Lung (tissue), 12 donors: ENCODE measurements around the gene WFDC2. TPM values are rescaled to one million over a fixed set of nuclear protein-coding genes. Genes with fewer than 3 reads are reported as not detected.

Experiments
- ATAC-seq: fragments of 200-7000 bp; cut with Tn5 transposase; one replicate; pipeline ENCODE4 v1.9.1; 2020; ENCODE audit warnings: moderate number of reproducible peaks; ENCODE audit not compliant: insufficient read depth, low FRiP score
- DNase-seq, 3 donors: peaks; one replicate each; pipeline ENCODE4 v3.0.0-alpha.2; 2013 to 2017
- H3K27ac ChIP-seq, 2 donors: one replicate each; pipeline ENCODE4 v1.5.1; 2013; ENCODE audit warnings: mild to moderate bottlenecking in 2 of 2, moderate library complexity in 2 of 2, control low read depth in 1 of 2, inconsistent platforms in 1 of 2, low read depth in 1 of 2, low read length in 1 of 2
- H3K27me3 ChIP-seq, 3 donors: one replicate each; pipeline ENCODE4 v1.5.1; 2013; ENCODE audit warnings: low read length in 2 of 3; ENCODE audit not compliant: control insufficient read depth in 3 of 3, insufficient read depth in 3 of 3
- H3K36me3 ChIP-seq, 4 donors: one replicate each; pipeline ENCODE4 v1.5.1; 2013; ENCODE audit warnings: low read length in 4 of 4, mild to moderate bottlenecking in 1 of 4, moderate library complexity in 1 of 4; ENCODE audit not compliant: control insufficient read depth in 4 of 4, insufficient read depth in 4 of 4
- H3K4me1 ChIP-seq, 5 donors: one replicate each; pipeline ENCODE4 v1.5.1; 2013; ENCODE audit warnings: low read length in 5 of 5, mild to moderate bottlenecking in 2 of 5, moderate library complexity in 1 of 5; ENCODE audit not compliant: control insufficient read depth in 5 of 5, insufficient read depth in 5 of 5
- H3K4me3 ChIP-seq: one replicate; pipeline ENCODE4 v1.5.1; 2013; ENCODE audit warnings: mild to moderate bottlenecking, control low read depth, moderate library complexity
- H3K9ac ChIP-seq, 2 donors: one replicate each; pipeline ENCODE4 v1.5.1; 2013; ENCODE audit warnings: low read length in 2 of 2, control low read depth in 1 of 2; ENCODE audit not compliant: insufficient read depth in 1 of 2
- H3K9me3 ChIP-seq, 4 donors: one replicate each; pipeline ENCODE4 v1.5.1; 2013; ENCODE audit warnings: low read length in 3 of 4, mild to moderate bottlenecking in 1 of 4, moderate library complexity in 1 of 4; ENCODE audit not compliant: control insufficient read depth in 4 of 4, insufficient read depth in 3 of 4
- CTCF ChIP-seq: IDR thresholded peaks from 2 replicates; pipeline ENCODE4 v1.5.1; 2012; ENCODE audit warnings: mild to moderate bottlenecking; ENCODE audit errors: control extremely low read depth, extremely low read depth
- WGBS, 2 donors: extraction: QIAGEN DNeasy Blood & Tissue Kit; methylation state at CpG; one replicate each; pipeline ENCODE4 v1.1.7; 2013; 5-methylcytosine and 5-hydroxymethylcytosine counted together
- polyA plus RNA-seq, 2 donors: library from polyadenylated mRNA; stranded (reverse); fragments of 200-250 nt; gene quantifications; one replicate each; pipeline ENCODE4 v1.2.1, GENCODE V29; 2013
- total RNA-seq, 2 donors: library from RNA; depleted of rRNA in 1 of 2; stranded (reverse); fragments of >200 nt in 1 of 2; gene quantifications; one replicate each; pipeline ENCODE4 v1.2.1, GENCODE V29; 2014 to 2021
- donor health status: control.
- donor health status: control.
- donor health status: Bipolar disorder and iron deficiency.
- donor health status: healthy.
- donor health status: DM: yes; HTN: yes; CAD: no.

Gene WFDC2
- total and polyA plus RNA-seq, 4 donors = 62.8 to 1,020 (median 523) TPM

GRCh38 chr20:45429618-45430017, 39.9 kb upstream of the WFDC2 start:
- ATAC-seq (no peak), DNase-seq (peak in 1 of 3 donors; percentile 30)
- no peaks in the 10 kb centered on the region for H3K9me3 ChIP-seq
- no peak for TF ChIP-seq CTCF
- H3K9ac ChIP-seq = no peak overlapping the region
- no peaks in the 10 kb centered on the region for H3K4me1 ChIP-seq
- H3K27me3 ChIP-seq = no peaks in the 10 kb centered on the region
- no peak overlapping the region for H3K27ac ChIP-seq
- H3K36me3 ChIP-seq = peaks cover 0 to 12% (median 1%) of the 10 kb centered on the region in 4 donors
- WGBS, 2 donors = 88 to 89% methylated on average over 2 of the region's 2 CpGs
- H3K4me3 ChIP-seq = no peak overlapping the region

- no peak for DNase-seq
- 23 to 59% methylated on average over 5 of the region's 5 CpGs for WGBS, 2 donors
- H3K4me1 ChIP-seq = peaks cover 0 to 3% (median 0%) of the 10 kb centered on the region in 5 donors
- ATAC-seq = no peak
- no peak overlapping the region for H3K4me3 ChIP-seq
- H3K36me3 ChIP-seq = no peaks in the 10 kb centered on the region
- H3K27ac ChIP-seq = no peak overlapping the region
- TF ChIP-seq CTCF = no peak
- H3K9ac ChIP-seq = no peak overlapping the region
- no peaks in the 10 kb centered on the region for H3K27me3 ChIP-seq
- no peaks in the 10 kb centered on the region for H3K9me3 ChIP-seq
These were observed 37.3 kb upstream of the WFDC2 start for GRCh38 chr20:45432294-45432693.

- DNase-seq (peak; percentile 71 to 87 (median 81)), ATAC-seq (no peak)
- WGBS, 2 donors = 74 to 84% methylated on average over 3 of the region's 3 CpGs
- H3K27me3 ChIP-seq = no peaks in the 10 kb centered on the region
- H3K4me3 ChIP-seq = no peak overlapping the region
- H3K9ac ChIP-seq = no peak overlapping the region
- H3K36me3 ChIP-seq = no peaks in the 10 kb centered on the region
- H3K27ac ChIP-seq = peak overlapping the region in 1 of 2 donors; percentile 49
- TF ChIP-seq CTCF = no peak
- H3K4me1 ChIP-seq = peaks cover 0 to 3% (median 0%) of the 10 kb centered on the region in 5 donors
- H3K9me3 ChIP-seq = no peaks in the 10 kb centered on the region
These were observed 36.2 kb upstream of the WFDC2 start for GRCh38 chr20:45433316-45433715.

GRCh38 chr20:45433976-45434375, 35.6 kb upstream of the WFDC2 start:
- no peaks in the 10 kb centered on the region for H3K9me3 ChIP-seq
- DNase-seq (no peak), ATAC-seq (no peak)
- H3K27me3 ChIP-seq = no peaks in the 10 kb centered on the region
- WGBS, 2 donors = 93 to 94% methylated on average over 4 of the region's 4 CpGs
- peaks cover 0 to 3% (median 0%) of the 10 kb centered on the region in 5 donors for H3K4me1 ChIP-seq
- no peak overlapping the region for H3K27ac ChIP-seq
- no peak overlapping the region for H3K4me3 ChIP-seq
- TF ChIP-seq CTCF = no peak
- H3K36me3 ChIP-seq = no peaks in the 10 kb centered on the region
- H3K9ac ChIP-seq = no peak overlapping the region
